Measurements from ENCODE around the gene MEN1. TPM values are rescaled to one million over a fixed set of nuclear protein-coding genes. Genes with fewer than 3 reads are reported as not detected.

MEN1 gene
- total and polyA plus RNA-seq, 9 of the 15 experiments (the other 6 are each of a cell fraction or from before 2014, with no cell fraction given): 3.4 to 57.2 (median 19.3) TPM

GRCh38 chr11:64844330-64845128 is 34.2 kb upstream of the MEN1 start, which contains the start of gene CDC42BPG (continued):
- TF ChIP-seq, protein P1, sequence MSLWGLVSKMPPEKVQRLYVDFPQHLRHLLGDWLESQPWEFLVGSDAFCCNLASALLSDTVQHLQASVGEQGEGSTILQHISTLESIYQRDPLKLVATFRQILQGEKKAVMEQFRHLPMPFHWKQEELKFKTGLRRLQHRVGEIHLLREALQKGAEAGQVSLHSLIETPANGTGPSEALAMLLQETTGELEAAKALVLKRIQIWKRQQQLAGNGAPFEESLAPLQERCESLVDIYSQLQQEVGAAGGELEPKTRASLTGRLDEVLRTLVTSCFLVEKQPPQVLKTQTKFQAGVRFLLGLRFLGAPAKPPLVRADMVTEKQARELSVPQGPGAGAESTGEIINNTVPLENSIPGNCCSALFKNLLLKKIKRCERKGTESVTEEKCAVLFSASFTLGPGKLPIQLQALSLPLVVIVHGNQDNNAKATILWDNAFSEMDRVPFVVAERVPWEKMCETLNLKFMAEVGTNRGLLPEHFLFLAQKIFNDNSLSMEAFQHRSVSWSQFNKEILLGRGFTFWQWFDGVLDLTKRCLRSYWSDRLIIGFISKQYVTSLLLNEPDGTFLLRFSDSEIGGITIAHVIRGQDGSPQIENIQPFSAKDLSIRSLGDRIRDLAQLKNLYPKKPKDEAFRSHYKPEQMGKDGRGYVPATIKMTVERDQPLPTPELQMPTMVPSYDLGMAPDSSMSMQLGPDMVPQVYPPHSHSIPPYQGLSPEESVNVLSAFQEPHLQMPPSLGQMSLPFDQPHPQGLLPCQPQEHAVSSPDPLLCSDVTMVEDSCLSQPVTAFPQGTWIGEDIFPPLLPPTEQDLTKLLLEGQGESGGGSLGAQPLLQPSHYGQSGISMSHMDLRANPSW (CRISPR knock-in tag; IDR thresholded peaks at IDR 0.05): no peak
- TF ChIP-seq TAF15 (IDR thresholded peaks at IDR 0.05; ENCODE audit: low read depth, low read length) (no peak), ZNF23 (CRISPR knock-in tag; IDR thresholded peaks at IDR 0.05) (no peak), ZNF778 (CRISPR knock-in tag; IDR thresholded peaks at IDR 0.05) (no peak), ZNF444 (CRISPR knock-in tag; IDR thresholded peaks at IDR 0.05) (no peak), HMG20B (CRISPR knock-in tag; IDR thresholded peaks at IDR 0.05) (no peak), IRF9 (tag; IDR thresholded peaks at IDR 0.05) (no peak), NFXL1 (CRISPR knock-in tag; IDR thresholded peaks at IDR 0.05) (no peak), GATAD2A (IDR thresholded peaks at IDR 0.05) (no peak), CREM (IDR thresholded peaks at IDR 0.05; ENCODE audit: low read depth) (peak; percentile 64), ZFPM2 (CRISPR knock-in tag; IDR thresholded peaks at IDR 0.05) (no peak), ILF3 (IDR thresholded peaks at IDR 0.05; ENCODE audit: borderline replicate concordance) (no peak; the same call in 1 of the 2 replicates), CCNT2 (IDR thresholded peaks at IDR 0.05; ENCODE audit: borderline replicate concordance, extremely low read depth, insufficient read length, low read depth, low read length) (peak; percentile 28), CBX3 (IDR thresholded peaks at IDR 0.05; ENCODE audit: borderline replicate concordance in 1 of 2, low read length in 2 of 2) (no peak), KDM1A (IDR thresholded peaks at IDR 0.05) (no peak), ZNF584 (CRISPR knock-in tag; IDR thresholded peaks at IDR 0.05; ENCODE audit: low read depth) (no peak), BMI1 (IDR thresholded peaks at IDR 0.05; ENCODE audit: low read length) (no peak), HDGF (IDR thresholded peaks at IDR 0.05) (no peak), ZNF589 (CRISPR knock-in tag; IDR thresholded peaks at IDR 0.05; ENCODE audit: low read depth) (no peak), KHSRP (IDR thresholded peaks at IDR 0.05) (no peak), TFAP4 (CRISPR knock-in tag; IDR thresholded peaks at IDR 0.05; ENCODE audit: borderline replicate concordance) (peak; percentile 57), NEUROD1 (IDR thresholded peaks at IDR 0.05; ENCODE audit: borderline replicate concordance, low read depth, low read length, partially characterized antibody) (no peak), THRAP3 (IDR thresholded peaks at IDR 0.05; ENCODE audit: borderline replicate concordance) (no peak)
- TF ChIP-seq, protein P2, sequence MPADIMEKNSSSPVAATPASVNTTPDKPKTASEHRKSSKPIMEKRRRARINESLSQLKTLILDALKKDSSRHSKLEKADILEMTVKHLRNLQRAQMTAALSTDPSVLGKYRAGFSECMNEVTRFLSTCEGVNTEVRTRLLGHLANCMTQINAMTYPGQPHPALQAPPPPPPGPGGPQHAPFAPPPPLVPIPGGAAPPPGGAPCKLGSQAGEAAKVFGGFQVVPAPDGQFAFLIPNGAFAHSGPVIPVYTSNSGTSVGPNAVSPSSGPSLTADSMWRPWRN (IDR thresholded peaks at IDR 0.05; ENCODE audit: low read depth): no peak
